HepG2 (cell line): Measurements from ENCODE around the gene ARHGEF1. TPM values are rescaled to one million over a fixed set of nuclear protein-coding genes. Genes with fewer than 3 reads are reported as not detected.

Source experiments
- ATAC-seq: fragments of 200-7000 bp; cut with Tn5 transposase; 3 replicates; pipeline ENCODE4 v1.9.1; 2020; ENCODE audit warnings: mild to moderate bottlenecking, moderate library complexity
- Bru-seq: library from RNA; stranded (reverse); fragments of 400-500 nt; gene quantifications from one replicate; lab custom pipeline; 2021; lab: Mats Ljungman, UMichigan
- BruChase-seq, 2 experiments: library from RNA; stranded (reverse); fragments of 400-500 nt; gene quantifications; one replicate each; lab custom pipeline; 2021; lab: Mats Ljungman, UMichigan
- BruUV-seq: library from RNA; stranded (reverse); fragments of 400-500 nt; replicated peaks from 2 replicates; lab custom pipeline; 2021; lab: Mats Ljungman, UMichigan
- CTCF ChIA-PET: fragments of 300-600 bp; formaldehyde crosslinking; extraction: SDS; loops from one replicate; lab custom pipeline; 2021; ENCODE audit warnings: low total read pairs, inconsistent platforms, low intra/inter-chr PET ratio; lab: Yijun Ruan, JAX
- POLR2A ChIA-PET: fragments of 350-600 bp; sonication (Branson Sonifier 250); formaldehyde crosslinking; loops from one replicate; lab custom pipeline; 2020; ENCODE audit warnings: antibody characterized with exemption, inconsistent platforms; lab: Yijun Ruan, JAX
- DNase-seq: peaks from one replicate; pipeline ENCODE4 v3.0.0-alpha.2; 2015; ENCODE audit warnings: low spot score
- FAIRE-seq: peaks from 3 replicates; lab custom pipeline; 2011; peaks lifted over from hg19 to GRCh38; lab: Jason Lieb, UNC
- H2AFZ ChIP-seq: one replicate; pipeline ENCODE4 v1.6.1; 2011; ENCODE audit warnings: low read length, inconsistent platforms
- H3K27ac ChIP-seq: fragments of 300-600 bp; 3 replicates; pipeline ENCODE4 v1.8.0; 2011; ENCODE audit warnings: mixed run types, mild to moderate bottlenecking, mixed read lengths, low read length, inconsistent platforms; ENCODE audit not compliant: insufficient read depth; ENCODE audit errors: extremely low read length
- H3K27me3 ChIP-seq, 2 experiments: fragments of 200-600 bp in 1 of 2; 2 replicates in 1 of 2; 3 replicates in 1 of 2; pipeline versions ENCODE4 v1.6.0 to v1.8.0; 2011; ENCODE audit warnings: low read length in 2 of 2, mild to moderate bottlenecking in 2 of 2, moderate library complexity in 2 of 2, inconsistent platforms in 1 of 2; ENCODE audit not compliant: insufficient read depth in 2 of 2, control insufficient read depth in 1 of 2
- H3K36me3 ChIP-seq, 2 experiments: fragments of 200-600 bp in 1 of 2; replicated peaks in 1 of 2; 2 replicates in 1 of 2; 3 replicates in 1 of 2; pipeline versions ENCODE4 v1.5.1 to v1.8.0; 2011; ENCODE audit warnings: low read length in 2 of 2, inconsistent platforms in 1 of 2; ENCODE audit not compliant: insufficient read depth in 2 of 2, control insufficient read depth in 1 of 2
- H3K4me1 ChIP-seq: 2 replicates; pipeline ENCODE4 v1.5.1; 2012; ENCODE audit warnings: low read length, inconsistent platforms; ENCODE audit not compliant: insufficient read depth
- H3K4me2 ChIP-seq: 2 replicates; pipeline ENCODE4 v1.6.0; 2011; ENCODE audit warnings: low read depth, low read length, inconsistent platforms
- H3K4me3 ChIP-seq, 3 experiments: fragments of 200-600 bp in 1 of 3; sonication (generic), shearing (Covaris generic) in 1 of 3; replicated peaks in 1 of 3; 2 replicates each; pipeline ENCODE4 v1.5.1; 2011 to 2016; ENCODE audit warnings: low read length in 3 of 3, inconsistent platforms in 2 of 3, low read depth in 2 of 3, mild to moderate bottlenecking in 2 of 3, control low read depth in 1 of 3, mixed read lengths in 1 of 3; ENCODE audit not compliant: insufficient read depth in 1 of 3
- H3K79me2 ChIP-seq: one replicate; pipeline ENCODE4 v1.6.1; 2011; ENCODE audit warnings: low read length, inconsistent platforms; ENCODE audit not compliant: insufficient read depth
- H3K9ac ChIP-seq: 2 replicates; pipeline ENCODE4 v1.6.0; 2011; ENCODE audit warnings: mild to moderate bottlenecking, low read depth, low read length, inconsistent platforms; ENCODE audit not compliant: insufficient read depth
- H3K9me3 ChIP-seq: 2 replicates; pipeline ENCODE4 v1.5.1; 2012; ENCODE audit warnings: mild to moderate bottlenecking, low read length
- H4K20me1 ChIP-seq: 2 replicates; pipeline ENCODE4 v1.6.0; 2011; ENCODE audit warnings: inconsistent platforms, mild to moderate bottlenecking, low read length, moderate library complexity; ENCODE audit not compliant: insufficient read depth
- AGO2 ChIP-seq: fragments of 200-400 bp; formaldehyde crosslinking; optimal IDR thresholded peaks from 2 replicates; pipeline ENCODE3; 2017; ENCODE audit warnings: mild to moderate bottlenecking, low read depth, low read length, moderate library complexity
- ZNF713 ChIP-seq: sonication (generic); formaldehyde crosslinking; IDR thresholded peaks from 2 replicates; pipeline ENCODE4 v1.4.0; 2020; ENCODE audit warnings: mild to moderate bottlenecking, missing genetic modification reagents
- WGBS: methylation state at CpG from one replicate; pipeline ENCODE4 v1.1.6; 2017; ENCODE audit warnings: low lambda C conversion rate; 5-methylcytosine and 5-hydroxymethylcytosine counted together
- in situ Hi-C: cut with HindIII; loops from 2 replicates; pipeline ENCODE4 v1.10.0; 2017; ENCODE audit warnings: low pct_unique_long_range_greater_than_20kb; ENCODE audit not compliant: extremely low pct_ligation_motif_present
- intact Hi-C: fragments of 100-400 bp; cut with micrococcal nuclease; formaldehyde crosslinking; loops from one replicate; pipeline ENCODE4 v1.10.0; 2022; ENCODE audit not compliant: unreplicated experiment
- long read RNA-seq, 2 experiments: library from RNA in 1 of 2; library from polyadenylated mRNA in 1 of 2; stranded (forward) in 1 of 2; unstranded in 1 of 2; transcript quantifications; one replicate each; pipeline ENCODE4 v2.0.0, GENCODE V29; 2019 to 2022
- polyA minus RNA-seq, 3 experiments: library from RNA; depleted of rRNA, polyadenylated mRNA; stranded (reverse); fragments of >200 nt; gene quantifications; 2 replicates each; pipeline ENCODE4 v1.2.3, GENCODE V29; 2011; ENCODE audit warnings: low replicate concordance in 1 of 3
- polyA plus RNA-seq, 8 experiments: library from polyadenylated mRNA; depleted of rRNA in 3 of 8; stranded (reverse) in 7 of 8; unstranded in 1 of 8; fragments of >200 nt; fragmentation: Illumina TruSeq in 4 of 8; extraction: Trizol in 4 of 8; gene quantifications; 2 replicates each; pipeline versions ENCODE4 v1.2.1 to v1.2.3, GENCODE V29; 2011 to 2016; ENCODE audit warnings: low read depth in 4 of 8, missing spikeins in 1 of 8, mixed read lengths in 1 of 8; ENCODE audit not compliant: insufficient read depth in 1 of 8
- total RNA-seq, 5 experiments: library from RNA; depleted of rRNA; stranded (reverse); fragments of >200 nt; fragmentation: Illumina TruSeq; extraction: Trizol; gene quantifications; 2 replicates each; pipeline ENCODE4 v1.2.3, GENCODE V29; 2016; ENCODE audit warnings: low read depth in 1 of 5

Gene ARHGEF1, protein sequence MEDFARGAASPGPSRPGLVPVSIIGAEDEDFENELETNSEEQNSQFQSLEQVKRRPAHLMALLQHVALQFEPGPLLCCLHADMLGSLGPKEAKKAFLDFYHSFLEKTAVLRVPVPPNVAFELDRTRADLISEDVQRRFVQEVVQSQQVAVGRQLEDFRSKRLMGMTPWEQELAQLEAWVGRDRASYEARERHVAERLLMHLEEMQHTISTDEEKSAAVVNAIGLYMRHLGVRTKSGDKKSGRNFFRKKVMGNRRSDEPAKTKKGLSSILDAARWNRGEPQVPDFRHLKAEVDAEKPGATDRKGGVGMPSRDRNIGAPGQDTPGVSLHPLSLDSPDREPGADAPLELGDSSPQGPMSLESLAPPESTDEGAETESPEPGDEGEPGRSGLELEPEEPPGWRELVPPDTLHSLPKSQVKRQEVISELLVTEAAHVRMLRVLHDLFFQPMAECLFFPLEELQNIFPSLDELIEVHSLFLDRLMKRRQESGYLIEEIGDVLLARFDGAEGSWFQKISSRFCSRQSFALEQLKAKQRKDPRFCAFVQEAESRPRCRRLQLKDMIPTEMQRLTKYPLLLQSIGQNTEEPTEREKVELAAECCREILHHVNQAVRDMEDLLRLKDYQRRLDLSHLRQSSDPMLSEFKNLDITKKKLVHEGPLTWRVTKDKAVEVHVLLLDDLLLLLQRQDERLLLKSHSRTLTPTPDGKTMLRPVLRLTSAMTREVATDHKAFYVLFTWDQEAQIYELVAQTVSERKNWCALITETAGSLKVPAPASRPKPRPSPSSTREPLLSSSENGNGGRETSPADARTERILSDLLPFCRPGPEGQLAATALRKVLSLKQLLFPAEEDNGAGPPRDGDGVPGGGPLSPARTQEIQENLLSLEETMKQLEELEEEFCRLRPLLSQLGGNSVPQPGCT
- 26.2 and 34.7 TPM in 2 replicates for total RNA-seq (2016; rRNA removed; fragmentation: Illumina TruSeq; extraction: Trizol)
- 6.5 and 9.6 TPM in 2 replicates for total RNA-seq (2016; cell fraction: cytosol; rRNA removed; fragmentation: Illumina TruSeq; extraction: Trizol; ENCODE audit: low read depth)
- total RNA-seq (2016; cell fraction: insoluble cytoplasmic fraction; rRNA removed; fragmentation: Illumina TruSeq; extraction: Trizol) = 16.1 and 36.8 TPM in 2 replicates
- total RNA-seq (2016; cell fraction: membrane; rRNA removed; fragmentation: Illumina TruSeq; extraction: Trizol) = 10.4 and 11.0 TPM in 2 replicates
- 28.3 and 29.2 TPM in 2 replicates for total RNA-seq (2016; cell fraction: nucleus; rRNA removed; fragmentation: Illumina TruSeq; extraction: Trizol)
- polyA plus RNA-seq (2011; rRNA removed) = 33.1 and 33.7 TPM in 2 replicates
- 20.2 and 33.5 TPM in 2 replicates for polyA plus RNA-seq (2011; cell fraction: cytosol; rRNA removed)
- polyA plus RNA-seq (2011; cell fraction: nucleus; rRNA removed) = 215 and 292 TPM in 2 replicates
- 33.2 and 34.0 TPM in 2 replicates for polyA plus RNA-seq (2012)
- 3.8 and 4.4 TPM in 2 replicates for polyA plus RNA-seq (2016; cell fraction: cytosol; fragmentation: Illumina TruSeq; extraction: Trizol; ENCODE audit: low read depth)
- polyA plus RNA-seq (2016; cell fraction: insoluble cytoplasmic fraction; fragmentation: Illumina TruSeq; extraction: Trizol; ENCODE audit: low read depth) = 20.7 and 29.5 TPM in 2 replicates
- 7.4 and 8.4 TPM in 2 replicates for polyA plus RNA-seq (2016; cell fraction: membrane; fragmentation: Illumina TruSeq; extraction: Trizol; ENCODE audit: low read depth)
- polyA plus RNA-seq (2016; cell fraction: nucleus; fragmentation: Illumina TruSeq; extraction: Trizol; ENCODE audit: insufficient read depth, low read depth) = 90.2 and 102 TPM in 2 replicates
- 15.9 and 39.4 TPM in 2 replicates for polyA minus RNA-seq (2011; rRNA and poly(A)+ RNA removed; ENCODE audit: low replicate concordance)
- polyA minus RNA-seq (2011; cell fraction: cytosol; rRNA and poly(A)+ RNA removed) = 16.3 and 26.4 TPM in 2 replicates
- polyA minus RNA-seq (2011; cell fraction: nucleus; rRNA and poly(A)+ RNA removed) = 29.6 and 31.9 TPM in 2 replicates
- Bru-seq, nascent RNA = percentile 63 among the genes with signal in this experiment
- percentile 83 among the genes with signal in this experiment for BruChase-seq, experiment 1, labeled RNA remaining after a 6-hour chase
- BruChase-seq, experiment 2, labeled RNA remaining after a 2-hour chase = percentile 73 among the genes with signal in this experiment
- long read RNA-seq, experiment 1, transcript ARHGEF1-203 (29 exons, 3,243 nt) = major isoform, 6 of 22 reads
- long read RNA-seq, experiment 1, partial matches to known transcripts = 8 of 22 reads
- long read RNA-seq, experiment 1, other reads (novel, unspliced or antisense) = 6 of 22 reads
- long read RNA-seq, experiment 2, transcript ARHGEF1-203 (29 exons, 3,243 nt) = major isoform, 25 of 109 reads
- long read RNA-seq, experiment 2, transcript ARHGEF1-201 (29 exons, 3,171 nt) = minor isoform, 14 of 109 reads
- long read RNA-seq, experiment 2, partial matches to known transcripts = 47 of 109 reads
- long read RNA-seq, experiment 2, other reads (novel, unspliced or antisense) = 22 of 109 reads

DNA sequence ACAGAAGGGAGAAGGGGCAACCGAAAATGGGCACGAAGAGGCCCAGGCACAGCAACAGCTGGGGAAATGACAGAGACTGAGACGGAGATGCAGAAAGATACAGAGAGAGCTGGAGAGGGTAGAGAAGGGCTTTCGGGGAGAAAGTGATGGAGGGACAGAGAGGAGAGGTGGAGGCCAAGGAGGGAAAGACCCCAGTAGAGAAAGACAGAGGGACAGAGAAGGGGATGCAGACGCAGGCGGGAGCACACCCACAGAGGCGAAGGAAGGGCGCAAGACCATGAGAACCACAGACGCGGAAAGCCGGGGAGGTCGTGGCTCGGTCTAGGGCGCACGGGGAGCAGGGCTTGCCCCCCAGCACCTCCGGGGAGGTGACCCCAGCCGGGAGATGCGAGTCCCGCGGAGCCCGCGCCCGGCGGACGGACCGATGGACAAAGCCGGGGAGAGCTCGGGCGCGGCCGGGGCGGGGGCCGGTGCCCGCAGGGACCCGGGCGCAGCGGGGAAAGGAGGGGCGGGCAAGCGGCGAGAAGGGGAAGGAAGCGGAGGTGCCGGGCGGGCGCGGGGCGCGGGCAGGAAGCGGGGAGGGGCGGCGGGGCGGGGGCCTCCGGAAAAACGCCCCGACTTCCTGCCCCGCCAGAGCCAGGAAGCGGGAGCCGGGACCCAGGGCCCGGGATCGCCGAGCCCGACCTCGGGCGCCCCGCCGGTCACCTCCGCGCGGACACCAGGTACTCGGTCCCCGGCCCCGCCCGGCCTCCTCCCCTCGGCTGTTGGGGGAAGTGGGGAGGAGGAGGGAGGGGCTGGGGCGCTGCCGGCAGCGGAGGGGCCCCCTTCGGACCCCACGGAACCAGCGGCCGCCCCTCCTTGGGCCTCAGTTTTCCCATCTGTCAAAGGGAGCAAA lies at the start of gene ARHGEF1:
Gene ARHGEF1, plus strand, starts transcription at position 617 of the 895 bp plus-strand sequence. CDS start 4,899 bp downstream, outside the sequence.
- no peak for FAIRE-seq
- TF ChIP-seq ZNF713 (CRISPR knock-in tag) (no peak), AGO2 (no peak)

More for the DNA sequence above, at the start of gene ARHGEF1:
- Histone ChIP-seq H3K4me2 (peak within 1 kb of the TSS; percentile 93), H4K20me1 (no peaks in the 10 kb centered on the region), H3K4me1 (peaks cover 50% of the 10 kb centered on the region), H2AFZ (no peak within 1 kb of the TSS), H3K9ac (peak within 1 kb of the TSS; percentile 76), H3K9me3 (no peaks in the 10 kb centered on the region), H3K4me3 (peak within 1 kb of the TSS; percentile 87 to 95 (median 88)), H3K79me2 (peaks cover 25% of the 10 kb centered on the region), H3K27ac (peak within 1 kb of the TSS; percentile 71), H3K36me3 (no peaks in the 10 kb centered on the region), H3K27me3 (peaks cover 0 to under 1% of the 10 kb centered on the region in 2 experiments; a peak in 2 of 5 replicates)
- in situ Hi-C loops = loop anchor here (5.0 to 10.0 kb wide), 2 partner anchors 52 to 74 kb away; partner anchors contain the start of gene RABAC1
- no TSS peak for BruUV-seq
- POLR2A ChIA-PET = interaction anchor here (2.0 kb wide), 2 partner anchors 10 to 23 kb away, joined by 7 to 20 read pairs; partner anchors contain the start of gene RPS19
- DNase-seq = no peak
- WGBS = 6% methylated on average over 15 of the region's 80 CpGs
- ATAC-seq = peak; percentile 12
- intact Hi-C loops = no loop called here
- CTCF ChIA-PET = no interaction called here
